EL (cell line): ENCODE data around the gene ASIC2.

Experiments used
- DNase-seq: peaks from one replicate; pipeline ENCODE4 v3.0.0-alpha.2; 2016

The ASIC2 gene

GRCh38 chr17:33242375-33243124 lies 50.5 kb downstream of the ASIC2 start:
- DNase-seq: no peak

- DNase-seq: peak; percentile 10
These were observed 51.7 kb downstream of the ASIC2 start for GRCh38 chr17:33241390-33241789.

DNA sequence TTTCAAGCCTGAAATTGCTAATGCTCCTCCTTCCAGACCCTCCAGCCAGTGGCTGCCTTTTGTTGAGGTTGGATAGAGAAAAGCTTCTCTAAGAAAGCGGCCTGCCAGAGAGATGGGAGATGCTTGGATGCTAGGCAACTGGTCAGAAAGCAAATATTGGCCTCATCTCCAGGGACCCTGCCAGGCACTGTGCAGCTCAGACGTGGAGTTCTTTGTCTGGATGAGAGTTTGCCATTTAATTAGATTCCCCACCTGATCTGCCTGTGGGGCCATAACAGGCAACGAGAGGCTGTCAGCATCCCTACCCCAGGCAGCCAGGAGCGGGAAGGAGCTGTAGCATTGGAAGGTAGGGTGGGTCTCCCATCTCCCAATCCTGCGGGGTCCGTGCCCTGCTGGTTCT lies 52.7 kb downstream of the ASIC2 start:
- DNase-seq: no peak

DNA sequence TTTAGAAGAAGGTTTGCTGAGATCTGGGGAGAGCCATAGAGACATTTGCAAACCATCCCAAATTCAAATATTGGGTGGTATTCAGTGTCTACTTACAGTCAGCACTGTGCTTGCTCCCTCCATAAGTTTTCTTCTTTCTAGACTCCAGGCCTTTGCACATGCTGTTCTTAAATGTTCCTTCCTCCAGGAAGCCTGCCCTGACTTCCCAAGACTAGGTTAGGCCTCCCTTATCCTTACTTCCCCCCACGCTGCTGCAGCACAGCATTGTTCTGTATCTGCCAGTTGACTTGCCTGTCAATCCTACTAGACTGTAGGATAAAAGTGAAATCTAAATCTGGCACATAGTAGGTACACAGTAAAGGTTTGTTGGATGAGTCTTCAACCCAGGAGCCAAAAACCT lies 53.4 kb downstream of the ASIC2 start:
- no peak for DNase-seq

DNA sequence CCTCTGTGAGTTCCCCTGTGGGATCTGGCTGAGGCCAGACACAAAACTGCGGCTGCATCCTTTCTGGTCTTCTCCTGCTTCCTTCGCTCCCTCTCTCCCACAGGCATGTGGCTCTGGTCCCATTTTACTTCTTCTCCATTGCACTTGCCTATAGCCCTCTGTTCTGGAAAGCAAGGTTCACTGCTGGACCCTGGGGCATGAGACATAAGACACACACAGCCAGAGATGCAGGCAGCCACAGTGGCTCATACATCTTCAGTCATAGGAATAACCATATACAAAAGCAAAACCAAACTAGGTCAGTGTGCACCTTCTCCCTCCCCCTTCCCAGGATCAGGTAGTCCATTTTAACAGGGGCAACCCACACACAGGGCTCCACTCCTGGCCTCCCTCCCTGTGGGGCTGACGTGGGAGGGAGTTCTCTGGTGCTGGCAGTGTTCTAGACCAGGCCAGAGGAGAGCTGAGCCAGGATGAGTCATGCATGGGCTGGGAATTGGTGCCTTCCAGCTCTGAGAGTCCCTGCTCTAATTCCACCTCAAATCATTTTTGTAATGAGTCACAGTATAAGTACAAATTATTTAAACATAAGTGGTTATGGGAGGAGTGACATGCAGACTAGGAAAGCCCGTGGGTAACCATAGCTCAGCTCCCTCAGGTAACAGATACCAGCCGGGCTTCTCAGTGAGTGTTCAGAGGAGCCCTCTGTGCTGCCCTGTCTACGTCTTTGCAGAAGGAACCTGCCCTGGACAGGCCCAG lies 58.0 kb downstream of the ASIC2 start:
- DNase-seq: peak; percentile 85

DNA sequence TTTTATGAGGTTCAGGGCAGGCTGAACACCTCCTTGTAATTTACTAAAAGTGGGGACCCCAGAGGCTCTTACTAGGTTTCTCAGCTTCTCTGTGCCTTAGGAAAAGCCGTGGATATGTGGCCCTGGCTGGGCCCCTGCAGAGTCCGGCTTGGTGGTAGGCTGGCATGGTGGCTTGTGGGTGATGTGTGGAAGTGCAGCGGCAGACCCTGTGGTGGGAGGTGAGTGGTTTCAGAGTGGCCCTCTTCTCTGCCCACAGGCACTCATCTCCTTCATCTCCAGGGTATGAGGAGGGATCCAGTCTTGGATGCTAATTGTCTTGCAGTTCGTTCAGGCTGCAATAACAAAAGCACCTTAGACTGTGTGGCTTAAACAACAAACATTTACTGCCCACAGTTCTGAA lies 58.9 kb downstream of the ASIC2 start:
- DNase-seq: no peak

DNA sequence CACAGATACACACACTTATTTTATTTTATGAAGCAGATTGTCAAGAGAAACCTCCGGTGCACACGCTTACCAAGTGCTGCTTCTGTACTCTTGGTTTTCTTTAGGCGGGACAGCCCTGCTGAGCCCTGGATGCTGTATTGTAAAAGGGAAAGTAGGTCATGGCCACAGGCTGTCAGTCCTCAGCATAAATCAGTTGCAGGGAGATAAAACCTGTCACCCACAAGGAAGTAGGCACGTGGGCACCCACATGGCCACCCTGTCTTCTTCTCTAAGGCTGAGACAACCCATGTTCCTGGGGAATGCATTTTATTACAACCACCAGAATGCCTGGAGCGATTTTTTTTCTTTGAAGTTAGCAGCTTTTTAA lies 59.3 kb downstream of the ASIC2 start:
- DNase-seq: no peak

GRCh38 chr17:33229499-33229898 lies 63.6 kb downstream of the ASIC2 start:
- no peak for DNase-seq

GRCh38 chr17:33229028-33229427 lies 64.1 kb downstream of the ASIC2 start:
- DNase-seq: no peak

GRCh38 chr17:33228548-33228947 lies 64.5 kb downstream of the ASIC2 start:
- no peak for DNase-seq

DNA sequence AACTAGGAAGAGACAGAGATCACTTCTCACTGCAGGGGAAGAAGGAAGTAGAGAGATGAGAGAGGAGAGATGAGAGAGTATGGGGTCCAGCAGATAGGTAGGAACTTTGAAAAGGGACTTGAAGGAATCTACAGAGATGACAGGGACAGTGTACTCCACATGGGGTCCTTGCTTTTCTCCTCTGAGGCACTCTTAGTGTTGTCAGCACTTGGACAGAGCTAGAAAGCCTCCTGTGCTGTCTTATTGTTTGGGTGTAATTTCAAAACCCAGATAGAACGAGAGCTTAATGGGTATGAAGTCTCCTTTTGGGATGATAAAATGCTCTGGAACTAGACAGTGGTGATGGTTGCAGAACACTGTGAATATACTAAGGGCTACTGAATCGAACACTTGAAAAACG lies 65.2 kb downstream of the ASIC2 start:
- no peak for DNase-seq

GRCh38 chr17:33225994-33226393 lies 67.1 kb downstream of the ASIC2 start:
- DNase-seq: no peak

GRCh38 chr17:33225509-33225908 lies 67.6 kb downstream of the ASIC2 start:
- no peak for DNase-seq

DNA sequence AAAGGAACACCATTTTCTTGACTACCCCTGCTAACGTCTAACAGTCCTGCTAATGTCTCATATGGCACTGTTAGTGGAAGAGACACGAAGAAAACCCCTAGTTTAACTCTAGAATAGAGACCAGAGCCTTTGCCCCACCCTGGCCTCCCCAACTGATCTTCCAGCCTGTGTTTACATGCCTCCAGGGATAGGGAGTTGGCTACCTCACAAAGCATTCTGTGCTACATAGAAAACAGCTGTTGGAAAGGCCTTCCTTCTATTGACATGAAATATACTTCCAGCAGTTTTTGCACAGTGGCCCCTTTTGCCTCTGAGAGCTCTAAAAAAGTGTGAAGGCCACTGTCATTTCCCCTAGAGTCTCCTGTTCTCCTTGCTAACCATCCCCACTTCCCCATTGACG lies 73.1 kb downstream of the ASIC2 start:
- no peak for DNase-seq

GRCh38 chr17:33218698-33219601 lies 74.1 kb downstream of the ASIC2 start:
- no peak for DNase-seq

GRCh38 chr17:33217891-33218290 lies 75.2 kb downstream of the ASIC2 start:
- DNase-seq: no peak

DNA sequence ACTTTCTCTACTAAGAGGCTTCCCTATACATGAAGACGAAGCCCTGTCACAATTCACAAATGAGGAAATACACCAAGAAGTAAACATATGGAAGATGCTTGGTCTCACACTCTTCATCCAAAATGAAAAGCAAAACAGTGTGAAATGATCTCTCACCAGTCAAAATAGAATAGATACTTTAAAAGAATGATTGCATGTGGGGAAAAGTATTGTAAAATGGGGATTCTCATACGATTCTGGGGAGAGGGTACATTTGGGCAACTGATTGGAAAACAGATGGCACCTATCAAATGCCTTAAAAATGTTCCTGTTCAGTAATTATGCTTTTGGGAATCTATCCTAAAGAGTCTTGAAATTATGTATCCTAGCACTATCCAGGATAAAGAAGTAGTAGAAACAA lies 78.1 kb downstream of the ASIC2 start:
- DNase-seq: no peak

DNA sequence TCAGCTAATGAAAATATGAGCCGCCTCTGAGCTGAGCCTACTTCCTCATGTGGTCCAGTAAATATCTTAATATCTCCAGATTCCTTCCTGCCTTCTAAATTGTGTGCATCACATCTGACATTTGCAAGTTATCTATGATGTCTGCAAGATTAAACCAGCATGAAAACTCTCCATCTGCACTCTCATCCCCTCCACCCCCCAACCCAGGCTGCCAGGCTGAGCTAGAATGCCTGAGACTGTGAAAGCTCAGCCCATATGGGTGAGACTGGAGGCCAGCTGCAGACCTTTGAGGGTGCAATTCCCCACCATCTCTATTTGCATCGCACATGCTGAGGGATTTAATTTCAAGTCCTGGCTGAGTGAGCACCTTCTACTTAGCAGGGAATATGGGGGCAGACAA lies 82.8 kb downstream of the ASIC2 start:
- no peak for DNase-seq

DNA sequence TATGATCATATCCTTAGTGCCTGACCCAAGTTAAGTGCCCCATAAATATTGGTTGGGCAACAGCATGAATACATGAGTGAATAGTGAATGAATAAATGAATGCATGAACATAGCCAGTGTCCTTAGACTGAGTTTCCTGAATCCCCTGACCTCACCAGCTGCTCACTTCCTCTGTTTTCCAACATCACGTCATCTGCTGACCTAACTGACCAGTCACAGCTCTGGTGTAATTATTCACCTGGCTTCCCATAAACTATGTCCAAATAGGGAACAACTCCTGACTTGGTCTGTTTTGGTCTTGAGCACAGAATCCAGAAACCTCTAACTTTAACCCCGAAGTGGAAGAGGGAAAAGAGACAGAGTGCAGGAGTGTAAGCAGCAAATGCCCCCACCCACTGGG lies 83.4 kb downstream of the ASIC2 start:
- DNase-seq: no peak

DNA sequence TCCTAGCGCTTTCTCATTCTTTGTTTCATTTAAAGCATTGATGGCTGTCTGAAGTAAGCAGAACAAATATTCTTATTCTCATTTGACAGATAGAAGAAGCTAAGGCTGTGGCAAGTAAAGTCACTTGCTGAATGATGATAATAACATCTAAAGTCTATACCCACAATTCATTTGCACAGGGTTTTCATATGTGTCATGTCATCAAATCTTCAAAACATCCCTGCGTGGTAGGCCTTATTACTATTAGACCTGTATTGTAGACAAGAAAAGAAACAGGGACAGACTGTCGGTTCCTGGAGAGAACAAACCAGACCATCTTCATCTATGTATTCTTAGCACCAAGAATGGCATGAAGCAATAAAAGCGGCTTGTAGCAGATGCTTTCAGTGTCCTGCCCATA lies 85.9 kb downstream of the ASIC2 start:
- no peak for DNase-seq

- no peak for DNase-seq
These were observed 87.5 kb downstream of the ASIC2 start for GRCh38 chr17:33205552-33205951.

DNA sequence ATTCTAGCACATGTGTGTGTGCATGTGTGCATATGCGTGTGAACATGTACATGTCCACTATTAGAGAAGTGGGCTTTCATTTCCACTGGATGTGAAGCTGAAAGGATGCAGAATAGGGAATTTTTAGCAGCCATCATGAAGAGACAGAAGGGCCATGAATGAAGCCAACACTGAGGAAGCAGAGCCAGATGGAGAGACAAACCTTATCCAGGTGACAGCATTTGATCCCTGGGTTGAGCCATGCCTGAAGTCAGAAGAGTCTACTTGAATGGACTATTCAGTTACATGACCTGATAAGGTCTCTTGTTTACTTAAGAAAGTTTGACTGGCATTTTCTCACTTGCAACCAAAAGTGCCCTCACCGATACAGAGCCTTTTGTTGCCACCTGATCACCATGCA lies 88.4 kb downstream of the ASIC2 start:
- no peak for DNase-seq

GRCh38 chr17:33204156-33204555 lies 88.9 kb downstream of the ASIC2 start:
- no peak for DNase-seq
